H1 (cell line): ENCODE measurements around the gene SVIL. TPM values are rescaled to one million over a fixed set of nuclear protein-coding genes. Genes with fewer than 3 reads are reported as not detected.

Source experiments
- CTCF ChIA-PET: fragments of 300-600 bp; sonication (Branson Sonifier 250); formaldehyde crosslinking; loops from one replicate; lab custom pipeline; 2021; ENCODE audit not compliant: partially characterized antibody; lab: Charles Lee
- POLR2A ChIA-PET: fragments of 300-600 bp; sonication (Branson Sonifier 250); formaldehyde crosslinking; loops from one replicate; lab custom pipeline; 2021; ENCODE audit warnings: inconsistent platforms; ENCODE audit not compliant: partially characterized antibody; lab: Charles Lee
- DNase-seq, 2 experiments: peaks; one replicate each; pipeline versions ENCODE4 v3.0.0 to v3.0.0-alpha.2; 2010 to 2022; ENCODE audit warnings: low spot score in 2 of 2, low read depth in 1 of 2, mixed read lengths in 1 of 2
- FAIRE-seq: peaks from 2 replicates; lab custom pipeline; 2011; peaks lifted over from hg19 to GRCh38; lab: Jason Lieb, UNC
- H2AFZ ChIP-seq: 2 replicates; pipeline ENCODE4 v1.8.1; 2012; ENCODE audit warnings: low read length, inconsistent platforms
- H2AK5ac ChIP-seq: 2 replicates; pipeline ENCODE4 v1.6.1; 2013; ENCODE audit warnings: low read depth, low read length
- H2BK120ac ChIP-seq: replicated peaks from 2 replicates; pipeline ENCODE3; 2013; ENCODE audit warnings: low read depth, low read length, inconsistent platforms
- H2BK12ac ChIP-seq: 2 replicates; pipeline ENCODE4 v1.6.1; 2013; ENCODE audit warnings: low read depth, low read length
- H2BK15ac ChIP-seq: 2 replicates; pipeline ENCODE4 v1.6.1; 2013; ENCODE audit warnings: low read length
- H2BK20ac ChIP-seq: 2 replicates; pipeline ENCODE4 v1.6.1; 2013; ENCODE audit warnings: low read length
- H2BK5ac ChIP-seq: 2 replicates; pipeline ENCODE4 v1.6.1; 2013; ENCODE audit warnings: low read depth, low read length
- H3K14ac ChIP-seq: 2 replicates; pipeline ENCODE4 v1.6.1; 2013; ENCODE audit warnings: inconsistent platforms; ENCODE audit not compliant: insufficient read length
- H3K18ac ChIP-seq: 2 replicates; pipeline ENCODE4 v1.6.1; 2013; ENCODE audit warnings: low read length; ENCODE audit errors: extremely low read depth
- H3K23ac ChIP-seq: 2 replicates; pipeline ENCODE4 v1.6.1; 2013; ENCODE audit warnings: inconsistent platforms; ENCODE audit not compliant: insufficient read length
- H3K23me2 ChIP-seq: 2 replicates; pipeline ENCODE4 v1.6.1; 2013; ENCODE audit warnings: low read depth, low read length
- H3K27ac ChIP-seq: 2 replicates; pipeline ENCODE4 v1.6.1; 2011; ENCODE audit warnings: low read depth, low read length, inconsistent platforms
- H3K27me3 ChIP-seq, 4 experiments: replicated peaks in 1 of 4; 1 replicate in 1 of 4; 2 replicates in 3 of 4; pipeline versions ENCODE4 v1.6.1 to v1.8.1; 2011 to 2013; ENCODE audit warnings: low read length in 3 of 4, mild to moderate bottlenecking in 3 of 4, inconsistent platforms in 2 of 4, mixed read lengths in 2 of 4, moderate library complexity in 1 of 4; ENCODE audit not compliant: control insufficient read depth in 3 of 4, insufficient read depth in 3 of 4; ENCODE audit errors: extremely low read depth in 1 of 4
- H3K36me3 ChIP-seq, 4 experiments: 2 replicates each; pipeline versions ENCODE4 v1.6.1 to v1.8.1; 2011 to 2013; ENCODE audit warnings: mild to moderate bottlenecking in 4 of 4, low read length in 3 of 4, moderate library complexity in 2 of 4, control low read depth in 1 of 4, inconsistent platforms in 1 of 4; ENCODE audit not compliant: insufficient read depth in 4 of 4, control insufficient read depth in 2 of 4
- H3K4ac ChIP-seq: replicated peaks from 2 replicates; pipeline ENCODE3; 2013; ENCODE audit warnings: low read length, low read depth, mixed read lengths, inconsistent platforms; ENCODE audit not compliant: insufficient read length
- H3K4me1 ChIP-seq, 4 experiments: replicated peaks in 1 of 4; 1 replicate in 1 of 4; 2 replicates in 3 of 4; pipeline versions ENCODE4 v1.6.1 to v1.8.1; 2011 to 2013; ENCODE audit warnings: low read length in 3 of 4, inconsistent platforms in 2 of 4, mixed read lengths in 1 of 4; ENCODE audit not compliant: insufficient read depth in 4 of 4, control insufficient read depth in 3 of 4
- H3K4me2 ChIP-seq, 2 experiments: 2 replicates each; pipeline versions ENCODE4 v1.6.1 to v1.8.1; 2011 to 2013; ENCODE audit warnings: low read depth in 2 of 2, low read length in 2 of 2, control low read depth in 1 of 2, inconsistent platforms in 1 of 2, mild to moderate bottlenecking in 1 of 2; ENCODE audit not compliant: insufficient read depth in 1 of 2
- H3K4me3 ChIP-seq, 4 experiments: fragments of 200-600, 300-600 bp in 1 of 4; sonication (generic), shearing (Covaris generic), sonication (Bioruptor Twin) in 1 of 4; 2 replicates each; pipeline versions ENCODE4 v1.5.1 to v1.8.1; 2011 to 2016; ENCODE audit warnings: low read length in 4 of 4, low read depth in 3 of 4, control low read depth in 2 of 4, inconsistent platforms in 2 of 4, mild to moderate bottlenecking in 2 of 4, mixed read lengths in 1 of 4, moderate library complexity in 1 of 4; ENCODE audit not compliant: insufficient read depth in 2 of 4; ENCODE audit errors: extremely low read depth in 1 of 4
- H3K56ac ChIP-seq: replicated peaks from 2 replicates; pipeline ENCODE3; 2013; ENCODE audit warnings: low read depth, mild to moderate bottlenecking, mixed read lengths, low read length, inconsistent platforms; ENCODE audit not compliant: insufficient read length
- H3K79me1 ChIP-seq: 2 replicates; pipeline ENCODE4 v1.6.1; 2013; ENCODE audit warnings: low read depth, low read length, control low read depth
- H3K79me2 ChIP-seq, 2 experiments: 2 replicates each; pipeline versions ENCODE4 v1.6.1 to v1.8.1; 2012 to 2013; ENCODE audit warnings: low read length in 2 of 2, mild to moderate bottlenecking in 2 of 2, inconsistent platforms in 1 of 2; ENCODE audit not compliant: insufficient read depth in 2 of 2, control insufficient read depth in 1 of 2
- H3K9ac ChIP-seq, 4 experiments: replicated peaks in 1 of 4; 1 replicate in 1 of 4; 2 replicates in 3 of 4; pipeline versions ENCODE4 v1.6.1 to v1.8.1; 2011 to 2013; ENCODE audit warnings: low read depth in 3 of 4, low read length in 3 of 4, control low read depth in 2 of 4, mild to moderate bottlenecking in 2 of 4, moderate library complexity in 2 of 4, inconsistent platforms in 1 of 4; ENCODE audit errors: extremely low read depth in 1 of 4
- H3K9me3 ChIP-seq, 2 experiments: 2 replicates each; pipeline versions ENCODE4 v1.6.1 to v1.8.1; 2012 to 2013; ENCODE audit warnings: mild to moderate bottlenecking in 2 of 2, moderate library complexity in 2 of 2, control low read depth in 1 of 2, inconsistent platforms in 1 of 2, low read depth in 1 of 2, low read length in 1 of 2, mixed read lengths in 1 of 2; ENCODE audit not compliant: insufficient read depth in 2 of 2
- H4K20me1 ChIP-seq, 2 experiments: replicated peaks in 1 of 2; 2 replicates each; pipeline versions ENCODE3 to v1.8.1; 2011 to 2013; ENCODE audit warnings: inconsistent platforms in 2 of 2, low read length in 2 of 2, mild to moderate bottlenecking in 1 of 2; ENCODE audit not compliant: insufficient read depth in 2 of 2, control insufficient read depth in 1 of 2
- H4K5ac ChIP-seq: 2 replicates; pipeline ENCODE4 v1.6.1; 2013; ENCODE audit warnings: low read length, low read depth, mixed read lengths, inconsistent platforms; ENCODE audit not compliant: insufficient read length
- H4K8ac ChIP-seq: 2 replicates; pipeline ENCODE4 v1.8.0; 2013; ENCODE audit warnings: mild to moderate bottlenecking, moderate library complexity, low read length, inconsistent platforms; ENCODE audit not compliant: insufficient read depth; ENCODE audit errors: extremely low read depth
- H4K91ac ChIP-seq: replicated peaks from 2 replicates; pipeline ENCODE3; 2013; ENCODE audit warnings: low read length, mixed read lengths, inconsistent platforms; ENCODE audit not compliant: insufficient read length
- ATF3 ChIP-seq: IDR thresholded peaks from 2 replicates; pipeline ENCODE4 v1.6.1; 2011; ENCODE audit warnings: low read depth, mild to moderate bottlenecking, low read length; ENCODE audit not compliant: insufficient read depth
- EZH2 ChIP-seq: fragments of 200-600 bp; sonication (generic); IDR thresholded peaks from 2 replicates; pipeline ENCODE4 v1.7.1; 2012; ENCODE audit warnings: low read depth, mild to moderate bottlenecking, moderate library complexity, low read length, inconsistent platforms; ENCODE audit not compliant: severe bottlenecking
- SP1 ChIP-seq: IDR thresholded peaks from 2 replicates; pipeline ENCODE4 v1.6.1; 2011; ENCODE audit warnings: low read depth, low read length
- ZNF274 ChIP-seq: IDR thresholded peaks from 2 replicates; pipeline ENCODE4 v1.7.0; 2012; ENCODE audit warnings: low read length, borderline replicate concordance; ENCODE audit errors: extremely low read depth
- WGBS, 2 experiments: shearing (Covaris generic) in 1 of 2; methylation state at CpG; one replicate each; pipeline versions ENCODE4 v1.1.6 to v1.1.7; 2013 to 2015; ENCODE audit warnings: low lambda C conversion rate in 2 of 2, mixed read lengths in 2 of 2, inconsistent platforms in 1 of 2, low coverage in 1 of 2, missing lambda C conversion rate in 1 of 2; ENCODE audit not compliant: insufficient replicate concordance in 2 of 2, insufficient coverage in 1 of 2, insufficient read length in 1 of 2; ENCODE audit errors: extremely low coverage in 1 of 2, missing lambda C conversion rate in 1 of 2; 5-methylcytosine and 5-hydroxymethylcytosine counted together
- polyA plus RNA-seq, 7 experiments: library from polyadenylated mRNA; depleted of rRNA in 3 of 7; stranded (reverse) in 5 of 7; unstranded in 2 of 7; fragments of >200 nt in 5 of 7; fragments of 200-250 nt in 2 of 7; gene quantifications; 1 replicate in 5 of 7; 2 replicates in 1 of 7; 4 replicates in 1 of 7; pipeline versions ENCODE4 v1.2.1 to v1.2.3, GENCODE V29; 2011 to 2013; ENCODE audit warnings: missing spikeins in 2 of 7, mixed read lengths in 2 of 7
- total RNA-seq: library from RNA; stranded (reverse); fragmentation: NEBNext Ultra II Directional; extraction: Animal tissue kit (Norgen Biotek cat#: 25700); gene quantifications from 2 replicates; pipeline ENCODE4 v1.2.1, GENCODE V29; 2021

The SVIL gene
- total and polyA plus RNA-seq, 2 of the 8 experiments (the other 6 are each of a cell fraction or from before 2014, with no cell fraction given) = 4.7 to 15.4 TPM

GRCh38 chr10:29649561-29650551 lies 15.1 kb upstream of the SVIL start:
- no peak overlapping the region for H3K27ac ChIP-seq

More at GRCh38 chr10:29649561-29650551, 15.1 kb upstream of the SVIL start:
- H3K4me1 ChIP-seq = peaks cover 0 to 2% (median 0%) of the 10 kb centered on the region in 4 experiments; a peak in 1 of 7 replicates
- H4K8ac ChIP-seq = no peak overlapping the region
- no peak overlapping the region for H3K4ac ChIP-seq
- no peak overlapping the region for H2BK5ac ChIP-seq
- DNase-seq (no peak), FAIRE-seq (no peak)
- no peaks in the 10 kb centered on the region for H3K9me3 ChIP-seq
- POLR2A ChIA-PET = no interaction called here
- H4K91ac ChIP-seq = no peak overlapping the region
- no peak overlapping the region for H4K5ac ChIP-seq
- no peaks in the 10 kb centered on the region for H3K79me2 ChIP-seq
- CTCF ChIA-PET = interaction anchor here (1.5 kb wide), 1 partner anchor 8 kb away, joined by 5 read pairs; no protein-coding TSS in a partner anchor
- H3K36me3 ChIP-seq = no peaks in the 10 kb centered on the region; a peak in 1 of 8 replicates
- no peaks in the 10 kb centered on the region for H3K79me1 ChIP-seq
- WGBS, 2 experiments = 81% methylated on average over 7 of the region's 7 CpGs; no CpG with 5 or more reads in 1 of the 2 experiments
- no peak overlapping the region for H3K23ac ChIP-seq
- no peak overlapping the region for H3K4me3 ChIP-seq
- no peaks in the 10 kb centered on the region for H4K20me1 ChIP-seq
- no peak overlapping the region for H2BK12ac ChIP-seq
- H3K9ac ChIP-seq = no peak overlapping the region
- no peak overlapping the region for H2BK20ac ChIP-seq
- no peak overlapping the region for H3K56ac ChIP-seq
- H2BK120ac ChIP-seq = no peak overlapping the region
- H2AK5ac ChIP-seq = no peak overlapping the region
- H3K18ac ChIP-seq = no peak overlapping the region; the same call in 1 of the 2 replicates
- H3K23me2 ChIP-seq = no peaks in the 10 kb centered on the region; the same call in 1 of the 2 replicates
- no peak overlapping the region for H2AFZ ChIP-seq
- no peak overlapping the region for H3K4me2 ChIP-seq
- no peaks in the 10 kb centered on the region for H3K27me3 ChIP-seq
- no peak overlapping the region for H2BK15ac ChIP-seq
- no peak overlapping the region for H3K14ac ChIP-seq
- no peak for TF ChIP-seq ATF3
- TF ChIP-seq SP1 = no peak
- no peak for TF ChIP-seq ZNF274
- TF ChIP-seq EZH2 = no peak
